Neutrophil (primary cell): ENCODE measurements around the gene CAPN2.

ENCODE experiments used
- H3K27ac ChIP-seq: fragments of 200-600 bp; sonication (generic); 2 replicates; pipeline ENCODE4 v1.5.1; 2016; ENCODE audit warnings: mild to moderate bottlenecking, moderate library complexity
- H3K27me3 ChIP-seq: fragments of 200-600 bp; sonication (generic); 2 replicates; pipeline ENCODE4 v1.6.0; 2016; ENCODE audit warnings: mild to moderate bottlenecking
- H3K36me3 ChIP-seq: fragments of 200-600 bp; sonication (generic); 2 replicates; pipeline ENCODE4 v1.5.1; 2017
- H3K4me1 ChIP-seq, 2 experiments: fragments of 200-600 bp in 1 of 2; sonication (generic) in 1 of 2; 1 replicate in 1 of 2; 2 replicates in 1 of 2; pipeline versions ENCODE4 v1.5.1 to v1.6.1; 2013 to 2016; ENCODE audit warnings: low read depth in 1 of 2, low read length in 1 of 2, mild to moderate bottlenecking in 1 of 2, moderate library complexity in 1 of 2; ENCODE audit not compliant: control insufficient read depth in 1 of 2, insufficient read depth in 1 of 2
- H3K4me3 ChIP-seq, 2 experiments: fragments of 200-600 bp in 1 of 2; sonication (generic) in 1 of 2; 1 replicate in 1 of 2; 2 replicates in 1 of 2; pipeline ENCODE4 v1.5.1; 2013 to 2016; ENCODE audit warnings: low read depth in 1 of 2, low read length in 1 of 2, mild to moderate bottlenecking in 1 of 2, moderate library complexity in 1 of 2
- H3K9me3 ChIP-seq: fragments of 200-600 bp; sonication (generic); 2 replicates; pipeline ENCODE4 v1.5.1; 2016
- CTCF ChIP-seq: fragments of 200-600 bp; sonication (generic); IDR thresholded peaks from 2 replicates; pipeline ENCODE4 v1.5.1; 2016; ENCODE audit warnings: antibody characterized with exemption

CAPN2 gene

GRCh38 chr1:223772771-223773160, 60.4 kb downstream of the CAPN2 start:
- Histone ChIP-seq H3K27me3 (no peaks in the 10 kb centered on the region), H3K9me3 (no peaks in the 10 kb centered on the region), H3K4me3 (no peak overlapping the region), H3K27ac (no peak overlapping the region), H3K36me3 (peaks cover 66% of the 10 kb centered on the region), H3K4me1 (no peaks in the 10 kb centered on the region)
- no peak for TF ChIP-seq CTCF

DNA sequence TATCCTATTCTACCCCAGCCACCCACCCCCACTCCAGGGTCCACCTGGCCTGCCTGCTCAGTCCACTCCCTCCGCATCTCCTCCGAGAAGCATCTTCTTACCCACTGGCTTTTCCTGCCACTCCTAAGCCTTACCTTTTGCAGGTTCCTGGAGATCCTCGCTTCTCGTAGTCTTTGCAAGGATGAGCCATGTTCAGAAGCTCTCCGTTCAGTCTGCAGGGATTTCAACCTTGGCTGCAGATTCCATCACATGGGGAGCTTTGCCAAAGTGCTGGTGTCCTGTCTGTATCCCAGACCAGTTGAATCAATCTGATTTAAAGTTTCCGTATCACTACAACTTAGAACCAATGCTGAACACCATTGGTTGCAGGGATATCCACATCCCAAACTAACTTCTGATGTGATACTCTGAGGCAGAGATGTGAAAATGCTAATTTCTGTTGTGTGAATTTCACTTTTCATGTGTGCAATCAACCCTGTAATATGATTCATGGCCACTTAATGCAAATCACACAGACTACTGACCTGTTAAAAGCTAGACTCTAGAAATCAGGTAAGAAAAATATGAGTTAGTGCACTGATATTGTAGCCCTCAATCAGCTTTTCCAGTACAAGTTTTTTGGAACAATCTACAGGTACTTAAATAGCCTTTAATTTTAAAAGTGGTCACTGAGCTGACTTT, 61.9 kb downstream of the CAPN2 start:
- no peaks in the 10 kb centered on the region for H3K4me1 ChIP-seq
- H3K9me3 ChIP-seq, result no peaks in the 10 kb centered on the region
- TF ChIP-seq CTCF, result no peak
- no peak overlapping the region for H3K4me3 ChIP-seq
- peaks cover 82% of the 10 kb centered on the region for H3K36me3 ChIP-seq
- no peaks in the 10 kb centered on the region for H3K27me3 ChIP-seq
- H3K27ac ChIP-seq, result no peak overlapping the region

DNA sequence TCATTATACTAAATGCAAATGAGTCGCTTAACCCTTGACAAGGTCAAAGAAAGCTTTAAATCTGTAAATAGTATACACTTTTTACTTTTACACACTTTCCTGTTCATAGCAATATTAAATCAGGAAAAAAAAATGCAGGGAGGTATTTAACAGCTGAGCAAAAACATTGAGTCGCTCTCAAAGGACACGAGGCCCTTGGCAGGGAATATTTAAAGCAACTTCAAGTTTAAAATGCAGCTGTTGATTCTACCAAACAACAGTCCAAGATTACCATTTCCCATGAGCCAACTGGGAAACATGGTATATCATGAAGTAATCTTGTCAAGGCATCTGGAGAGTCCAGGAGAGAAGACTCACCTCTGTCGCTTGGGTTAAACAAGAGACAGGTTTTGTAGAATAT, 62.7 kb downstream of the CAPN2 start:
- Histone ChIP-seq H3K4me1 (no peaks in the 10 kb centered on the region), H3K27me3 (no peaks in the 10 kb centered on the region), H3K27ac (no peak overlapping the region), H3K9me3 (no peaks in the 10 kb centered on the region), H3K4me3 (no peak overlapping the region), H3K36me3 (peaks cover 89% of the 10 kb centered on the region)
- TF ChIP-seq CTCF, result no peak

- Histone ChIP-seq H3K9me3 (no peaks in the 10 kb centered on the region), H3K27me3 (no peaks in the 10 kb centered on the region), H3K4me3 (no peak overlapping the region), H3K4me1 (no peaks in the 10 kb centered on the region), H3K27ac (no peak overlapping the region), H3K36me3 (peaks cover 93% of the 10 kb centered on the region)
- TF ChIP-seq CTCF, result no peak
These were observed 63.4 kb downstream of the CAPN2 start for GRCh38 chr1:223775711-223776074.

DNA sequence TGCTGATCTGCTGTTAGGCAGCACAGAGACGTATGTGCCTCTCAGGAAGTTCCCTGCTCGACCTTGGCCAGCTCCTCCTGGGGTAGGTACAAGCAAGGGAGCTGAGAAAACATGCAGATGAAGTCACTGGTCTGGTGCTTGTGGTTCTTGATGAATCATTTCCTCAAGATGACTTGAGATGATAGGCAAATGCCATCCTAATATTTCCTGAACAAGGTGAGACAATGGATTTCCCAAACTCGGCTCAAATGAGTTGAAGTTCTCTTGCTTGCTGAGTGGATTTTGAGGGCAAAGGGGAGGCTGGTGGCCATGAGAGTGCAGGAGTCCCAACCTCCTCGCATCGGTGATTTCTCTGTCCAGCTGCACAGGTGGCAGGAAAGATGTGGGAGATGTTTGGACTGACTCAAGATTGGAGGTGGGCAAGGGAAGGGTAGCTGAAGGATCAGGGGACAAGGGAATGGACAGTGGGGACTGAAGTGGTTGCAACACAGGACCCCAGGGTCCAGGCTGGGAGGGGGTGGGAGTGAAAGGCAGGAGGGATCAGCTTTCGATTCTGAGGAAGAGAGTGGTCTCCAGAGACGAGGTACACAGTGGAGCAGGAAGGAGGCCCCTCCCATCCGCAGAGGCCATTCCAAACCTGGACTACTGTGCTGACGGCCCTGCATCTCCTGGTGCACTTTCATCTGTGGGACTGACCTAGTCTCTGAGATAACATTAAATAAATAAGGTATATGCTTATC, 63.9 kb downstream of the CAPN2 start:
- H3K36me3 ChIP-seq, result peaks cover 94% of the 10 kb centered on the region

More for the DNA sequence above, 63.9 kb downstream of the CAPN2 start:
- Histone ChIP-seq H3K27ac (no peak overlapping the region), H3K4me1 (no peaks in the 10 kb centered on the region), H3K4me3 (no peak overlapping the region), H3K27me3 (no peaks in the 10 kb centered on the region), H3K9me3 (no peaks in the 10 kb centered on the region)
- no peak for TF ChIP-seq CTCF
